Esophagus squamous epithelium (tissue), 4 donors: Measurements from ENCODE around the gene TMX3.

Source experiments
- CTCF ChIP-seq, 6 experiments: fragments of 450-650 bp in 4 of 6; fragments of 200-600 bp in 2 of 6; sonication (generic) in 2 of 6; IDR thresholded peaks; one replicate each; pipeline ENCODE4 v1.5.1; 2016 to 2019; ENCODE audit warnings: antibody characterized with exemption in 6 of 6, mild to moderate bottlenecking in 4 of 6, moderate library complexity in 4 of 6
- POLR2A ChIP-seq, 4 donors: fragments of 450-650 bp; IDR thresholded peaks; one replicate each; pipeline ENCODE4 v1.6.1; 2017; ENCODE audit warnings: antibody characterized with exemption in 4 of 4, mild to moderate bottlenecking in 4 of 4, moderate library complexity in 3 of 4

GRCh38 chr18:68742206-68742605, 27.3 kb upstream of the TMX3 start:
- no peak for TF ChIP-seq CTCF (IDR thresholded peaks at IDR 0.05)
- no peak for TF ChIP-seq POLR2A (IDR thresholded peaks at IDR 0.05)
